OCI-LY1 (cell line): ENCODE measurements around the gene DOCK7.

Experiments used
- CTCF ChIP-seq: fragments of 200-600 bp; sonication (generic), shearing (Covaris generic); IDR thresholded peaks from 2 replicates; pipeline ENCODE4 v1.5.1; 2017; ENCODE audit warnings: mild to moderate bottlenecking, antibody characterized with exemption, low read length, moderate library complexity, mixed read lengths
- EZH2 ChIP-seq: fragments of 200-600 bp; sonication (generic), shearing (Covaris generic); IDR thresholded peaks from 2 replicates; pipeline ENCODE4 v1.8.0; 2017; ENCODE audit warnings: borderline replicate concordance, mixed run types, mild to moderate bottlenecking, antibody characterized with exemption, low read length, moderate library complexity, mixed read lengths

GRCh38 chr1:62673629-62674028, 14.6 kb downstream of the DOCK7 start:
- TF ChIP-seq CTCF (no peak), EZH2 (no peak)
